HG03175 (cell line): Measurements from ENCODE around the gene ARHGEF38.

Source experiments
- ATAC-seq: cut with Tn5 transposase; IDR thresholded peaks from one replicate; pipeline ENCODE4 v1.9.1; 2021; ENCODE audit warnings: mild to moderate bottlenecking, moderate library complexity; ENCODE audit not compliant: unreplicated experiment

ARHGEF38 gene

DNA sequence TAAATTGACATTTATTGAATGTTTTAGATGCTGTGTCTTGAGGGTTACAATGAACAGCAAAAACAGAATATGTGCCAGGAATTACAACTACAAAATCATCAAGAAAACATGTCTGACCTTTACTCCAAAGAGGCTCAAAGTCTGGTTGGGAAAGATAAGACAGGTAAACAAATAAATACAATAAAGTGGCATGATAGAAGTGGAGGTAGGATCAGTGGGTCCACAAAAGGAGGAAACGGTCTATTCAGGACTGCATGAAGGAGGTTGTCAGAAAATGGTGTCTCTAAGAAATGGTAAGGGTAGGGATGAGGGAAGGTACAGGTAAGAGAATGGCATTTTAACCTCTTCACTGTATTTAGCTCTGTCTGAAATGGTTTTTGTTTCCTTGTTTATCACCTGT lies 3.8 kb downstream of the ARHGEF38 start:
- ATAC-seq, result no peak

DNA sequence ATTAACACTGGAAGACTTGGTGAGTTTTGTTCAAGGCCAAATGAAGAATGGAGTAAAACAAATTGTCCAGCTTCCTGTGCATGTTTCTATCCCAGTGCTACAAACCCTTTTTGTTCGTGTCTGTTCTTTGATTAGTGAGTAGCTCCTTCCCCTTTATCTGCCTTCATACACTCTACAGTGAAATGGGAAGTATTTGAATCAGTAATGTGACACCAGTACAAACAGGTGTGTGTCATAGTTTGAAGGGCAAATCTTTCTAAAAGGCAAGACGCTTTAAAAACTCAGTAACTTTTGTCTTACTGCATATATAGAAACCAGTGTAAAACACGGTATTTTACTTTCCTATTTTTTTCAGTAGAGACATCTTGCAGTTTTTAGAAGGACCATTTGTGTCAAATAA lies 5.9 kb downstream of the ARHGEF38 start:
- ATAC-seq, result no peak

DNA sequence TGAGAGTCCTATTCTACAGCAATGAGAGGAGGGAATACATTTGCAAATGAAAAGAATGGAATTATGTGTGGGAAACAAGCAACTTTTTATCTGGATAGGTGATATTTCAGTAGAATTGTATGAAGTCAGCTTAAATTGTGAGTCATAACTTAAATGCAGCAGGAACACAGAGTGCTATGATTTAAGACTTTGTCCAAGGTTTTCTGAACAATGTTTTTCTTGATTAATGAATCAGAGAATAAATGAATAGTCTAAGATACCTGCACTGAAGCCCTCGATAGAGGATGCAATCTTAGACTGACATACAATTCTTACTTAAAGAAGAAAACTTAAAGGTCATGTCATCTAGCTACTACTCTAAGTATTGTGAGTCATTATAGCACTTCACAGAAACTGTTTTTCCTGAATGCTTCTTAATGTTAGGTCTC lies 8.0 kb downstream of the ARHGEF38 start:
- ATAC-seq, result no peak

DNA sequence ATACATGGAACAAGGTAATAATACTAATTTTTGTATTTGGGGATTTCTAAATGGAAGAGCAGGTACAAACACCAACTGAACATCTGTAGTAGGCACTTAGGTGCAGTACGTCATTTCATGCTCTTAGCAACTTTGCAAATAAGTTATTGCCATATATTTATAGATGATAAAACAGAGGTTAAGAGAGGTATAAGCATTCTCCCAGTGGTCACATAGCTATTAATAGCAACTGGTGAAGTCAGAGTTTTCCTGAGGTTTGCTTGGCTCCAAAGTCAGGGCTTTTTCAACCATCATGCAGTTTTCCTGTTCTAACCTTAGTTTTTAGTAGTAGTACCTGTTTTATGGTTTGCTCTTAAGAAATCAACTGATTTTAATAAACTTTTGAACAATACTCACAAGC lies 10.9 kb downstream of the ARHGEF38 start:
- ATAC-seq, result no peak

DNA sequence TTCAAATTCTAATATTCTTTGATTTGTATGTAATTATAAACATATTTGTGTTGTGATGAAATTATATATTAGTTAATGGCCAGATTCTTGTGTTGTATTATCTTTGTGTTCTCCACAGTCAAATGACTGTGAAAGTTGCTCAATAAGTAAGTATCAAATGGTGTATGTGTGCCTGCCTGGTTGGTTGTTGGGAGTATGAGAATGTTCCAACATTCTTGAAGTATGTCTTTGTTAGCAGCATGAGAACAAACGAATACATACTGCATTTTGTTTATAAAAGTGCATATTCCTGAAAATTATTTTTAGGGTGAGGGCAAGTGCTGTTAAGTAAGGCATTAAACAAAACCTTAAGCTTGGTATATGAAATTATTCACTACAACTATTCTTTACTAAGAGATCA lies 16.2 kb downstream of the ARHGEF38 start:
- ATAC-seq, result no peak

DNA sequence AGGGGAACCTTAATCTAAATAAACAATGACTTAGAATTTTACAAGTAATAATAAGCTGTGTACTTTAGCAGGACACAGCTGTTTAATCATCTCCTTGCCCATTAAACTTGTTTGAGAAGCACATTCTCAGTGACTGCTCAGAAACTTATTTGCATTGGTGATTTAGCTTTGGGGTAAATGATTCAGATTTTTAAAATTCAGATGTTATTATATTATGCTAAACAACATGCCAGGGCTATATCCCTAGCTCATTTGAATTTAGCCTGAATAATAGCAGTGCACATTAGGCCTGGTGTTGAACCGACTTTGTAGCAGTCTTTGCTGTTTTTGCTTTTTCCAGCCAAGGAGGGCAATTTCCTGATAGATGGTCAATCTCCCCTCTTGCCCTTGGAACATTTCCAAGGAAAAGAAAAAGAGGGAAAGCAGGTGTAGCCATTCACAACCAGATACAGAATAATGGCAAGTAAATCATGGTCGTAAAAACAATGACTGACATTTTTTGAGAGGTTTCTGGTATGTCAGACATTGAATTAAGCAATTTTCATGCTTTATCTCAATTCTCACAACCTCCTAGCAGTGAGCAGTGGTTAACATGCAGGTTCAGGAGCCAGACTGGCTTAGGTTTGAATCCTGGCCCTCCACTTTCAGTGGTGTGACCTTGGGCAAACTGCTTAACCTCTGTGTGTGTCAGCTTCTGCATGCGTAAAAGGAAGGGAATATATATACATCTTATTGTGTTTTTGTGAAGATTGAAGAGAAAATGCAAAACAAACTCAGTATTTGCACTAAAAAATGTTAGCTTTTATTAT lies 16.8 kb downstream of the ARHGEF38 start:
- ATAC-seq, result no peak

DNA sequence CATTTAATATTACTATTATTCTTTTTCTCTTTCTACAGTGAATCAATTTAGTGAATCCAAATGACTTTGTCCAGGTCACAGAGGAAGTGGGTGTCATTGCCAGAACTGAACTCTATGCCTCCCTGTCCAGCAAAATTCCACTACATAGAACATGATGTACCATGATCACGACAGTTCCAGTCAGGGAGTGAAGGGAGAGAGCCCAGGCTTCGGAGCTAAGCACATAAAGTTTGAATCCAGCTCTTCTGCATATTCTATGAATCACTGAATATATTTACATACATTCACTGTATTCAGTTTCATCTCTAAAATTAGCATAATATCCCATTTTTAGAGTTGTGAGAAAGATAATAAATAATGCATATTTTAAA lies 17.4 kb downstream of the ARHGEF38 start:
- no peak for ATAC-seq

DNA sequence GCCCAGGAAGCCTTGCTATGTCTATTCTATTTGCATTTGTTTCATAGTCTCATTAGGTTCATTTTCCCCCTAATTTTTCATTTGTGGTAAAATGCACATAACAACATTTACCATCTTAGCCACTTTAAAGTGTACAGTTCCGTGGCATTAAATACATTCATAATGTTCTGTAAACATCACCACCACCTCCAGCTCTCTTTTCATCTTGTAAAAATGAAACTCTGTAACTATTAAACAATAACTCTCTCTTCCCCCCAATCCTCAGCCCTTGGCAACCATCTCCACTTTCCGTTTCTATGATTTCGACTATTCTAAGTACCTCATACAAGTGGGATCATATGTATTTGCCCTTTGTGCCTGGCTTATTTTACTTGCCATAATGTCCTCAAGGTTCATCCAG lies 19.9 kb downstream of the ARHGEF38 start:
- ATAC-seq, result no peak

DNA sequence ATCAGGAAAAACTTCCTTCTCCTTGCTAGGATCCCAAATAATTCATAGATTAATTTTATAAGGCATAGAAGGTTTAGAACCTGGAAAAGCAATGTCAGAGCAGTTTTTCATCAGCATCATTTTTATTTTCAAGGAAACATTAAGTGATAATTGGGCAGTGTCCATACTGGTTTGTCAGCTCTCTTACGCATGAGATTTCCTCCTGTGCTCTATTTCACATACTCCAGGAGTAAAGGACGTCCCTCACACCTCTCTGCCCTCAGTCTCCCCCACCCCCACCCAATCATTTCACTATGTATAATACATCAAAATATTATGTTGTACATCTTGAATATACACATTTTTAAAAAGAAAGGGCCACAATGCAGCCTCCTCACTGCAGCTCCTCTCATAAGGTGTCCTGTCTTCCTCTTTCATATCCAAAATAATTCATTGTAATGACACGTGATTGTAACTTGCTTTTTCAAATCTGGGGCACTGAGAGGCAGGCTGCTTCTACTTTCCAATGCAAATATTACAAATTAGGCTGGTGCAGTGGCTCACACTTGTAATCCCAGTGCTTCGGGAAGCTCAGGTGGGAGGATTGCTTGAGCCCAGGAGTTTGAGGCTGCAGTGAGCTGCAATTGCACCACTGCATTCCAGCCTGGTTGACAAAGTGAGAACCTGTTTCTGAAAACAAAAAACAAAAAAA lies 34.4 kb downstream of the ARHGEF38 start:
- ATAC-seq, result no peak

DNA sequence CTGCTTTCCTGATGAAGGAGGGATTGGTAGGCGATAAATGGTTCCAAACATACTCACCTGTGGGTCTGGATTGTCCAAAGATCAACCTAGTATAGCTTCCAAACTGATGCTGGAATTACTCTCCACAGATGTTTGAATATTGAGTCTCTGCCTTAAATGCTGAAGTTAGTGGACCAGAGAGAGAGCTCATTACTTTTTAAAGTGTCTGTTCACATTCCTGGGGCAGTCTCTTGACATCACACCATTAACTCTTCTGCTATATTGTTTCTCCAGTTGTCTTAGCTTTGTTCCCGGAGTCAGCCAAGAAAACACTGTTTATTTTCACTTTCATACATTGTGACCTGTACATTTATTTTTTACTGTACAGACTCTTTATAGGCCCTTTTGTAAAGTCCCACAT lies 35.4 kb downstream of the ARHGEF38 start:
- ATAC-seq, result peak; percentile 19

DNA sequence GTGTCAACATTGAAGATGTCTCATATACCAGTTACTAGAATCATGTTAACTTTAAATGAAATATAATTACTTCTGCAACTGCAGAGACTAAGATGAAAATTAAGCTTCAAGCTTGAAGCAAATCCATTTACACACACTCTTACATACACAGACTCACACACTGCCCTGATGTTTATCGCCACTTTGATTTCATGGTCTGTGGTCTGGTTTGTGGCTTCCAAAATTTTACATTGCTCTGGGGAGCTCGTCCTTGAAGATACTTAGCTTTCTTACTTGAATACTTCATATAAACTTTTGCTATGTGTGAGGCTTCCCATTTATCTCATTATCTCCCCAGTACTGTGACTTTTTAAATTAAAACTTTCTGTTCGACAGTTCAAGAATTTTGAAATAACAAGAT lies 35.8 kb downstream of the ARHGEF38 start:
- peak; percentile 50 for ATAC-seq

DNA sequence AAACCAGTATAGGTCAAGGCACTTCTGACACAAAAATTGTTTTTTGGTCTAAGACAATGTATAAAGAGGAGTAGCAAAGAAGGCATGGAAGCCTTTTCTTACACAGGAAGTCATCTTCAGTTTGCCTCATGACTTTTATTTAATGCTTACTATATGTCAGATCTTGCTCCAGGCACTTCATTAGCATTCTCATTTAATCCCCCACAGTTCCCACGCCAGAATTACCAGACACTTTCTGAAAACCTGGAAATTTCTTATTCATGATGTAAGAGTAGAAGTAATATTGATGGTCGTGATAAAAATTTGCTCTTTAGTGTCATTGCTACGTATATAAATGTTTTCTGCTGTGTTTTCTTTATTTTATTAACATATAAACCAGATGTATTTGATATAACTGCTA lies 39.2 kb downstream of the ARHGEF38 start:
- no peak for ATAC-seq

DNA sequence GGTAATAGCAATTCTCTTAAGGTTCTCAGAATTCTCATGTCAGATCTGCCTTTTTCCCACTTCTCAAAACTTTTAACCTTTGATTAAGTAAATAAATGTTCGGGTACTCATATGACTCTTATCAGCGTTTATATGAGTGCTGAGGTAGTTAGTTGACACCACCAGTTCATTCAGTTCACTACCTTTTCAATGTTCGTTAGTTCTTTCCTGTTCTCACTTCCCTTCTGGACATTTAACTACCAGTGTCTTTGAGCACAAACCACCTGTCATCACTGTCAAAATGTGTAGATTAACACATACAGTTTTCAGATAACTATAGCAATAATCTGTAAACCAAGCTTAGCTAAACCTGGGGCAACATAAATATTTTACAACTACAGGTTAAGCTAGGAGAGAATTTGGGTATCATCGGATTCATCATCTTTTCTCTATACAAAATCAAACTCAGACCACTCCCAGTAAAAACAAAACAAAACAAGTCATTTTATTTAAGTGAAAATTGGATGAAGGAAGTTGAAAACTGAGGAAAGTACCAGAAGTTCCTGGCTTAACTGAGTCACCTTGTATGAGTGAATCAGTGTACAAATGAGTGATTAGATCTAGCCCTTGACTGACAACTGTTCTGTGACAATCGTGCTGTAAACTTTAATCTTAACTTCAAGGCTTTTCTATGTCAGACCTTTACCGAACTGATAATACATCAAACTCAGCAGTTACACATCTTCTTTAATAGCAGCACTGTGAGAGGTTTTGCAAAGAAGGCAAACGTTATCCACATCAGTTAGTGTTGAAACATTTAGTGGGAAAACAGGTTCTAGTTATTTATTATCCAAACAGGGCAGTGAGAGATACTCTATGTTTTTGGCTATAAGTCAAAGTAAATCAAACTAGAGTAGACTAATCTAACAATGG lies 41.9 kb downstream of the ARHGEF38 start:
- peak; percentile 90 for ATAC-seq

DNA sequence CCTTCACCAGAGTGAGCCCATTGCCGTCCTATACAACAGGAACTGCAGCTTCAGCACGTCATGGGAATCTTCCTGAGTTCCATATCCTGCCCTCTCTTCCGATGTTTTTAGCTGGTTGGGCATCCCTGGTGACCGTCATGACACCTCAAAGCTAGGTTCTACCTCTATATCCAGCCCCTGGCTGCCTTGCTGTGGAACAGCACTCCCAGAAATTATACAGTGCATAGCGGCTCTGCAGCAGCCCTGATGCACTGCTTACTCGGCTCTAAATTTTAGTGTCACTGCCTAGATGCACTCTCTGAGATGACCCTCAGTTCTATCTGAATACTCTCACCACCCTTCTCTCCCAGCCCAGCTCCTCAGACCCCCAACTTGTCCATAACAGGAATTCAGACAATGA lies 44.3 kb downstream of the ARHGEF38 start:
- ATAC-seq, result no peak

DNA sequence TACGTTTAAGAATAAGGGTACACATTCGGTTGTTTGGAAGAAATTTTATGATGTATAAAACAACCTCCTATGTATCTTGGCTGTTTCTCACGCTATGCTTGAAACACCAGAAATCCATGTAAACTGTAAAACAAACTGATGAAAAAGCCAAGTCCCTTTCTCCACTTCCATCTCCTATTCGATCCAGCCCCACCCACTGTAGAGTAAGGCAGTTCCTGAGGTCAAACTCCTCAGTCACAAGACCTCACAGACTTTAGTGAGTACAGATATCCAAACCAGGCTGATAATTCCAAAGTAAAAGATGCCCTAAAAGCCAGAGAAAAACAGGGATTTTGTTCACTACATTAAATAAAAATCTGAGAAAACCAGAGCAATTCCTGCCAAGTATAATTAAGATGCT lies 45.6 kb downstream of the ARHGEF38 start:
- ATAC-seq, result no peak

DNA sequence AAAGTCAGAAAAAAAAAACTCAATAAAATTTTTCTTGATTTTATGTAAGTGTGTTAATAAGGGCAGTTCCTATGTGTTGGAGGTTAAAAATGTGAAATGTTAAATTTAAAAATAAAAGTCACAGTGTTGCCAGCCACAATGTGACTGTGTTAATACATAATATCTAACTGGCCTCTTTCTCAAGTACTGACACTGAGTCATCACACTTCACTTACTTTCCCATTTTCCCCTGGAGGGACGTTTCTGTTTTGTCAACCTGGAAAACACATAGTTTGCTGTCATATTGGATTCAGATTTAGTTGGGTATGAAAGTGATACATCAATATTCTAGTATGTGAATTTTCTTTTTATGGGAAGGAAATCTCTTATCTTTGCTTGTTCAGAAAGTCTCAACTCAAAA lies 46.4 kb downstream of the ARHGEF38 start:
- no peak for ATAC-seq

DNA sequence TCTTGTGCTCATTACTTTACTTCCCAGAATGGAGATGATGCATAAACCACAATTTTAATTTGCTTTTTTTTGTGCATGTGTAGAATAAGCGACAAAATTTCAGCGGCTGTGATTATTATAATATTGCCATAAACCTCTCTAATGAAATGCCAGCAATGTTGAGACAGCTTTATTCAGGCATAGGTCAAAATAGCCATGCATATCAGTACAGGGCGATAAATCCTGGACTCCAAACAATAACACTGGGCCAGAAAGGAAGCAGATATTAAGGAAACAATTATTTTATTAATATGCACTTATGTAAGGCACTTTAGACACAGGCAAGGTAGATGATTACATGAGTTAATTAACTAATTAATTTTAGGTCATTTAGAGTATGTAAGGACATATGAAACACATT lies 47.1 kb downstream of the ARHGEF38 start:
- ATAC-seq, result no peak

DNA sequence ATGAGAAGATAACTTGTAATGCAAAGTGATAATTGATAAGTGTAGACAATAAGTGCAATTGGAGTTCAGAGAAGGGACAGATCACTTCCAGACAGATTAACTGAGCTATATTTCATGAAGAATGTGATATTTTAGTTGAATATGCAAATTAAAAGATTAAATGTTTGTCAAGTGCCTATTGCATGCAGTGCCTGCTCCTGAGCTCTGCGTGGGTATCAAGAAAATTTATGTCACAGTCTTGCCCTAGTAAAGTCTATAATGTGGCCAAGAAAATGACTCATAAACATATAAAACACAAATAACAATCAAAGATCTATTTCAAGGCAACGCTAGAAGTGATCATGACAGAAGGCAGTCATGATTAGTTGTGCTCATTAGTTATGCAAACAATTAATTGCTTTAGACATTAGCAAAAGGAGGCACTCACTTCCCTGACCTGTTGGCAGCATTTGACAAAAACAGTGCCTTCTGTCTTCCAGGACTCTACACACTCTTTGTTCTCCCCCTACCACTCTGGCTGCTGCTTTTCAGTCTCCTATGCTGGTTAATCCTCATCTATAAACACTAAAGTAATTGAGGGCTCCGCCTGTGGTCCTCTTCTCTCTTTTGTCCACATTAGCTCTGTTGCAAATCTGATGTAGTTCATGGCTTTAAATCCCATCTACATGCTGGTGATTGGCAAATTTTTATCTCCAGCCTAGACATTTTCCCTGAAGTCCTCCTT lies 47.7 kb downstream of the ARHGEF38 start:
- ATAC-seq, result no peak

DNA sequence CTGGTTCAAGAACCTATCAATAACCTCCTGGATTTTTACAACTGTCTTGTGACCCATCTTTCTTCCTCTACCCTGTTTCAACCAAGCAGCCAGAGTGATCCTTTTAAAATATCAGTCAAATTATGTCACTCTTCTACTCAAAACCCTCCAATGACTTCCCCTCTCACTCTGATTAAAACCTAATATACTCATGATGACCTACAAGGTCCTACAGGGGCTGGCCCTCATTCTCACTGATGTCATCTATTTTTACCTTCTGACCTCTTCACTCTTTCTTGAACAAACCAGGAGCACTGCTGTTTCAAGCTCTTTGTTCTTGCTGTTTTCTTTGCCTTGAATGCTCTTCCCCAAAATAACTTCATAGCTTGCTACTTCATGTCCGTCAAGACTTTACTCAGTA lies 48.5 kb downstream of the ARHGEF38 start:
- ATAC-seq, result no peak

DNA sequence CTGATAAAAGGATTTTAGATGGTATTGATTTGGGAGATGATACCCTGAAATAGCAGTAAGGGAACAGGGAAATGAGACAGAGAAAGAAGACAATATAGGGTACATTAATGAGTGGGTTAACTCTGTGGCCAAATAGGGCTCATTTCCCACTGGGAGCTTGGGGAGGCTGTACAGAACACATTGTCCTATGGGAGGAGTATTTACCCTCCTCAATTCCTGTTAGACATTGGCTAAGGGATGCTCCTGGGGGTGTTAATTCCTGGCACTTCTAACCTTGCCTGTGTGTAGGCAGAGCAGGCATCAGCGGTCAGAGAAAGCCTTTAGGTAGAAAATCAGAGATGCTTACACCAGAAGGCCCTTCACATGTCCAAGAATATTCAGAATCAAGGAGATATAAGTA lies 49.0 kb downstream of the ARHGEF38 start:
- ATAC-seq, result no peak

DNA sequence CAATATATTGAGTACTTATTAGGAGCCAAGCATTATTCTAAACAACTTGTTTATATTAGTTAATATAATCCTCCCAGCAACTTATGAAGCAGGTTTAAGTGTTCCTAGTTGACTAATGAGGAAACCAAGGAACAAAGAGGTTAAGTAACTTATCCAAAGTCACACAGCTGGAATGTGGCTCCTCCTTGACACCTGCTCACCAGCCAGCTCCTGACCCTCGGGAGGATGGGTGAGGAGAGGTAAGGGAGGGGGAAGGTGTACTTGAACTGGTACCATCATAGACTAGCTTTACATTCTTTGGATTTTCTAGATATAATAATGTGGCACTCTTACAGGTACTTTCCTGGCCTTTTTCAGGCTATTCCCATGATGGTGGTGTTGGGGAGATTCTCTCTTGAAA lies 50.7 kb downstream of the ARHGEF38 start:
- no peak for ATAC-seq
